Peyer's patch (tissue), 4 donors: ENCODE data around the gene NEMP2.

Experiments
- POLR2A ChIP-seq, 2 donors: fragments of 450-650 bp; IDR thresholded peaks; one replicate each; pipeline ENCODE4 v1.5.1; 2017; ENCODE audit warnings: antibody characterized with exemption in 2 of 2, mild to moderate bottlenecking in 2 of 2, moderate library complexity in 2 of 2
- TF ChIP-seq, protein P1 (sequence below), 6 experiments: fragments of 450-650 bp in 4 of 6; fragments of 200-600 bp in 2 of 6; sonication (generic) in 1 of 6; IDR thresholded peaks; one replicate each; pipeline ENCODE4 v1.5.1; 2017 to 2019; ENCODE audit warnings: antibody characterized with exemption in 6 of 6, mild to moderate bottlenecking in 3 of 6, moderate library complexity in 1 of 6

DNA sequence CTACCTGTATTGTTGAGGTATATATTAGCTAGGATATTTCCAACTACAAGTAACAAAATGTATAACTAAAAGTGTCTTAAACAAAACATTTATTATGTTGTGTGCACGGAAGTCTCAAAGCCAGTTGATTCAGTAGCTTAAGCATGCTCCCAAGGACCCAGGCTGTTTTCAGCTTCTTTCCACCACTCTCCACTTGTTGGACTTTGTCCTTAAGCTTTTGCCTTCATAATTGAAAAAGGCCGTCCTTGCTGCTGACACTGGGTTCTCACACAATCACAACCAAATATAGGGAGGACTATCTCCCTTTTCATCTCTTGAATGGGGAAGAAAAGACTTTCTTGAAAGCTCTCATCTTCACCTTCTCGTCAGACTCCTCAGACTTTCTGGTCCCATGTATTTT lies 12.2 kb upstream of the NEMP2 start:
- no peak for TF ChIP-seq POLR2A (IDR thresholded peaks at IDR 0.05)
- TF ChIP-seq, protein P1, sequence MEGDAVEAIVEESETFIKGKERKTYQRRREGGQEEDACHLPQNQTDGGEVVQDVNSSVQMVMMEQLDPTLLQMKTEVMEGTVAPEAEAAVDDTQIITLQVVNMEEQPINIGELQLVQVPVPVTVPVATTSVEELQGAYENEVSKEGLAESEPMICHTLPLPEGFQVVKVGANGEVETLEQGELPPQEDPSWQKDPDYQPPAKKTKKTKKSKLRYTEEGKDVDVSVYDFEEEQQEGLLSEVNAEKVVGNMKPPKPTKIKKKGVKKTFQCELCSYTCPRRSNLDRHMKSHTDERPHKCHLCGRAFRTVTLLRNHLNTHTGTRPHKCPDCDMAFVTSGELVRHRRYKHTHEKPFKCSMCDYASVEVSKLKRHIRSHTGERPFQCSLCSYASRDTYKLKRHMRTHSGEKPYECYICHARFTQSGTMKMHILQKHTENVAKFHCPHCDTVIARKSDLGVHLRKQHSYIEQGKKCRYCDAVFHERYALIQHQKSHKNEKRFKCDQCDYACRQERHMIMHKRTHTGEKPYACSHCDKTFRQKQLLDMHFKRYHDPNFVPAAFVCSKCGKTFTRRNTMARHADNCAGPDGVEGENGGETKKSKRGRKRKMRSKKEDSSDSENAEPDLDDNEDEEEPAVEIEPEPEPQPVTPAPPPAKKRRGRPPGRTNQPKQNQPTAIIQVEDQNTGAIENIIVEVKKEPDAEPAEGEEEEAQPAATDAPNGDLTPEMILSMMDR (IDR thresholded peaks at IDR 0.05) = no peak
